NCI-H524 treated with DMSO at 0.1 percent for 48 hours (cell line): ENCODE measurements around the gene OR2L8.

Source experiments
- DNase-seq: peaks from one replicate; lab custom pipeline; 2025; lab: John Stamatoyannopoulos, UW

The OR2L8 gene

GRCh38 chr1:247992986-247993385 is 44.3 kb downstream of the OR2L8 start:
- DNase-seq = no peak

- DNase-seq = no peak
Measured at GRCh38 chr1:247998811-247999210, 50.2 kb downstream of the OR2L8 start.
